Gastroesophageal sphincter (tissue), 4 donors: ENCODE results near the gene ANKZF1. TPM values are rescaled to one million over a fixed set of nuclear protein-coding genes. Genes with fewer than 3 reads are reported as not detected.

Experiments used
- ATAC-seq: fragments of 150-250 bp; one replicate; pipeline ENCODE4 v1.9.1; 2016; ENCODE audit warnings: mild to moderate bottlenecking, moderate library complexity
- H3K27ac ChIP-seq, 4 donors: fragments of 200-600 bp; sonication (generic) in 3 of 4; 1 replicate in 3 of 4; 2 replicates in 1 of 4; pipeline ENCODE4 v1.5.1; 2016 to 2019
- H3K27me3 ChIP-seq: fragments of 200-600 bp; sonication (generic); one replicate; pipeline ENCODE4 v1.5.1; 2019
- H3K36me3 ChIP-seq, 2 donors: fragments of 200-600 bp; sonication (generic); one replicate each; pipeline ENCODE4 v1.5.1; 2019; ENCODE audit warnings: control low read depth in 1 of 2
- H3K4me1 ChIP-seq, 3 donors: fragments of 200-600 bp; sonication (generic); 1 replicate in 2 of 3; 2 replicates in 1 of 3; pipeline ENCODE4 v1.5.1; 2016 to 2019; ENCODE audit warnings: control low read depth in 2 of 3
- H3K4me3 ChIP-seq, 2 donors: fragments of 200-600 bp; sonication (generic); one replicate each; pipeline ENCODE4 v1.5.1; 2019; ENCODE audit warnings: mild to moderate bottlenecking in 1 of 2, moderate library complexity in 1 of 2
- H3K9me3 ChIP-seq, 3 donors: fragments of 200-600 bp; sonication (generic); one replicate each; pipeline ENCODE4 v1.5.1; 2017 to 2019; ENCODE audit warnings: control low read depth in 2 of 3
- CTCF ChIP-seq, 4 experiments: fragments of 200-600 bp in 2 of 4; fragments of 450-650 bp in 2 of 4; sonication (generic) in 1 of 4; IDR thresholded peaks; one replicate each; pipeline ENCODE4 v1.5.1; 2017 to 2019; ENCODE audit warnings: antibody characterized with exemption in 4 of 4, mild to moderate bottlenecking in 2 of 4, moderate library complexity in 2 of 4
- EP300 ChIP-seq: sonication (generic); formaldehyde crosslinking; IDR thresholded peaks from one replicate; pipeline ENCODE4 v1.6.1; 2017; ENCODE audit warnings: antibody characterized with exemption, mild to moderate bottlenecking
- POLR2A ChIP-seq, 2 donors: fragments of 450-650 bp; IDR thresholded peaks; one replicate each; pipeline ENCODE4 v1.6.1; 2017; ENCODE audit warnings: antibody characterized with exemption in 2 of 2, mild to moderate bottlenecking in 2 of 2, moderate library complexity in 1 of 2
- POLR2AphosphoS5 ChIP-seq: sonication (generic); formaldehyde crosslinking; IDR thresholded peaks from one replicate; pipeline ENCODE4 v1.6.1; 2017; ENCODE audit warnings: antibody characterized with exemption
- WGBS, 2 donors: methylation state at CpG; one replicate each; pipeline ENCODE4 v1.1.5; 2018; ENCODE audit warnings: low coverage in 1 of 2; 5-methylcytosine and 5-hydroxymethylcytosine counted together
- total RNA-seq, 4 donors: library from RNA; depleted of rRNA; stranded (reverse); fragments of >200 nt; gene quantifications; one replicate each; pipeline ENCODE4 v1.1.0, GENCODE V29; 2016

Gene ANKZF1
- total RNA-seq, 4 donors from 2014 or later = 24.3 to 48.4 (median 25.1) TPM

- ATAC-seq = no peak
- TF ChIP-seq CTCF (IDR thresholded peaks at IDR 0.05) = no peak
- TF ChIP-seq POLR2A (IDR thresholded peaks at IDR 0.05) = no peak
- TF ChIP-seq POLR2AphosphoS5 = no peak
- TF ChIP-seq EP300 = no peak
These were observed 19.2 kb downstream of the ANKZF1 start for GRCh38 chr2:219248845-219249202.

GRCh38 chr2:219249203-219249980 is 19.8 kb downstream of the ANKZF1 start:
- TF ChIP-seq POLR2AphosphoS5 (peak; percentile 46), EP300 (no peak)
- Histone ChIP-seq H3K27ac (peak overlapping the region; percentile 45 to 90 (median 88)), H3K4me3 (peak overlapping the region in 1 of 2 donors; percentile 1), H3K27me3 (no peaks in the 10 kb centered on the region), H3K4me1 (peaks cover 3 to 89% (median 29%) of the 10 kb centered on the region in 3 donors), H3K36me3 (peaks cover 0 to 47% of the 10 kb centered on the region in 2 donors), H3K9me3 (no peaks in the 10 kb centered on the region)
- WGBS, 2 donors = 0% methylated on average over 1 of the region's 7 CpGs; no CpG with 5 or more reads in 1 of the 2 donors
- ATAC-seq = peak; percentile 46

More at GRCh38 chr2:219248845-219249202, 19.2 kb downstream of the ANKZF1 start:
- H3K27ac ChIP-seq = peak overlapping the region; percentile 45 to 90 (median 88)
- peak overlapping the region in 1 of 2 donors; percentile 1 for H3K4me3 ChIP-seq
- H3K4me1 ChIP-seq = peaks cover 3 to 88% (median 27%) of the 10 kb centered on the region in 3 donors
- no peaks in the 10 kb centered on the region for H3K27me3 ChIP-seq
- no peaks in the 10 kb centered on the region for H3K9me3 ChIP-seq
- WGBS, 2 donors = 92% methylated on average over 2 of the region's 2 CpGs; no CpG with 5 or more reads in 1 of the 2 donors
- peaks cover 0 to 47% of the 10 kb centered on the region in 2 donors for H3K36me3 ChIP-seq

- TF ChIP-seq CTCF (IDR thresholded peaks at IDR 0.05) (no peak), EP300 (no peak), POLR2A (IDR thresholded peaks at IDR 0.05) (no peak), POLR2AphosphoS5 (no peak)
- H3K4me1 ChIP-seq = peaks cover 3 to 90% (median 34%) of the 10 kb centered on the region in 3 donors
- H3K27ac ChIP-seq = peak overlapping the region; percentile 17 to 90 (median 88)
- ATAC-seq = no peak
- no peaks in the 10 kb centered on the region for H3K27me3 ChIP-seq
- no peak overlapping the region for H3K4me3 ChIP-seq
- peaks cover 0 to 47% of the 10 kb centered on the region in 2 donors for H3K36me3 ChIP-seq
- 63 to 74% methylated on average over 3 to 15 of the region's 22 CpGs for WGBS, 2 donors
- no peaks in the 10 kb centered on the region for H3K9me3 ChIP-seq
These were observed 20.6 kb downstream of the ANKZF1 start for GRCh38 chr2:219250049-219250781.

GRCh38 chr2:219251656-219252055 is 22.1 kb downstream of the ANKZF1 start:
- Histone ChIP-seq H3K9me3 (no peaks in the 10 kb centered on the region), H3K36me3 (peaks cover 0 to 46% of the 10 kb centered on the region in 2 donors), H3K27me3 (no peaks in the 10 kb centered on the region), H3K27ac (peak overlapping the region in 3 of 4 donors; percentile 87 to 90 (median 88)), H3K4me1 (peaks cover 0 to 80% (median 26%) of the 10 kb centered on the region in 3 donors), H3K4me3 (no peak overlapping the region)
- TF ChIP-seq POLR2A (IDR thresholded peaks at IDR 0.05) = no peak
- no peak for TF ChIP-seq POLR2AphosphoS5
- TF ChIP-seq EP300 = no peak
- no peak for TF ChIP-seq CTCF (IDR thresholded peaks at IDR 0.05)
- WGBS, 2 donors = no CpG with 5 or more reads among the region's 6 CpGs
- no peak for ATAC-seq

- no peak for TF ChIP-seq EP300
- TF ChIP-seq POLR2AphosphoS5 = no peak
- TF ChIP-seq POLR2A (IDR thresholded peaks at IDR 0.05) = no peak
- TF ChIP-seq CTCF (IDR thresholded peaks at IDR 0.05) = no peak
- H3K4me1 ChIP-seq = peaks cover 0 to 75% (median 26%) of the 10 kb centered on the region in 3 donors
- H3K27me3 ChIP-seq = no peaks in the 10 kb centered on the region
- H3K9me3 ChIP-seq = no peaks in the 10 kb centered on the region
- no peak for ATAC-seq
- peak overlapping the region in 3 of 4 donors; percentile 87 to 90 (median 88) for H3K27ac ChIP-seq
- peaks cover 0 to 42% of the 10 kb centered on the region in 2 donors for H3K36me3 ChIP-seq
- peak overlapping the region in 1 of 2 donors; percentile 66 for H3K4me3 ChIP-seq
- WGBS, 2 donors = 65% methylated on average over 2 of the region's 5 CpGs; no CpG with 5 or more reads in 1 of the 2 donors
These were observed 22.5 kb downstream of the ANKZF1 start for GRCh38 chr2:219252084-219252483.
